ENCODE data around the gene DLST. TPM values are rescaled to one million over a fixed set of nuclear protein-coding genes. Genes with fewer than 3 reads are reported as not detected.
A peak's percentile ranks its signal among the peaks of the same experiment; 100 is the strongest.

DLST gene
- polyA plus RNA-seq, 1 donor (not counting 4 experiments of a cell fraction or from before 2014, with no cell fraction given): 114 TPM

GRCh38 chr14:74922752-74923401, 41.2 kb downstream of the DLST start, which contains the start of gene RPS6KL1:
TSS of gene RPS6KL1 (minus strand) at chr14:74923260. CDS start at chr14:74921541, 1,719 bp downstream.
- no peak for TF ChIP-seq EZH2 (IDR thresholded peaks at IDR 0.05; ENCODE audit: low read length)
- TF ChIP-seq, protein P1, sequence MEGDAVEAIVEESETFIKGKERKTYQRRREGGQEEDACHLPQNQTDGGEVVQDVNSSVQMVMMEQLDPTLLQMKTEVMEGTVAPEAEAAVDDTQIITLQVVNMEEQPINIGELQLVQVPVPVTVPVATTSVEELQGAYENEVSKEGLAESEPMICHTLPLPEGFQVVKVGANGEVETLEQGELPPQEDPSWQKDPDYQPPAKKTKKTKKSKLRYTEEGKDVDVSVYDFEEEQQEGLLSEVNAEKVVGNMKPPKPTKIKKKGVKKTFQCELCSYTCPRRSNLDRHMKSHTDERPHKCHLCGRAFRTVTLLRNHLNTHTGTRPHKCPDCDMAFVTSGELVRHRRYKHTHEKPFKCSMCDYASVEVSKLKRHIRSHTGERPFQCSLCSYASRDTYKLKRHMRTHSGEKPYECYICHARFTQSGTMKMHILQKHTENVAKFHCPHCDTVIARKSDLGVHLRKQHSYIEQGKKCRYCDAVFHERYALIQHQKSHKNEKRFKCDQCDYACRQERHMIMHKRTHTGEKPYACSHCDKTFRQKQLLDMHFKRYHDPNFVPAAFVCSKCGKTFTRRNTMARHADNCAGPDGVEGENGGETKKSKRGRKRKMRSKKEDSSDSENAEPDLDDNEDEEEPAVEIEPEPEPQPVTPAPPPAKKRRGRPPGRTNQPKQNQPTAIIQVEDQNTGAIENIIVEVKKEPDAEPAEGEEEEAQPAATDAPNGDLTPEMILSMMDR (optimal IDR thresholded peaks at IDR 0.05 in 1 of 3, IDR thresholded peaks at IDR 0.05 in 1 of 3, conservative IDR thresholded peaks at IDR 0.05 in 1 of 3; ENCODE audit: extremely low read depth in 1 of 3, insufficient read depth in 2 of 3, low read length in 3 of 3): no peak
- dilution Hi-C loops (cut with MboI; ENCODE audit: extremely low pct_ligation_motif_present, low sequenced_read_pairs): no loop called here
- Histone ChIP-seq H2AFZ (ENCODE audit: control insufficient read depth, low read length) (peak within 1 kb of the TSS; percentile 71), H3K9me1 (ENCODE audit: control insufficient read depth, extremely low read depth, insufficient read depth, low read length) (no peaks in the 10 kb centered on the region), H3K9me3 (ENCODE audit: control insufficient read depth, low read depth, low read length) (no peaks in the 10 kb centered on the region), H3K79me2 (ENCODE audit: control insufficient read depth, insufficient read depth, low read length) (no peaks in the 10 kb centered on the region), H3K4me2 (ENCODE audit: control insufficient read depth, extremely low read depth, insufficient read depth, low read depth, low read length) (peak within 1 kb of the TSS; percentile 74), H3K36me3 (ENCODE audit: control insufficient read depth in 2 of 2, extremely low read depth in 1 of 2, insufficient read depth in 2 of 2, low read length in 2 of 2) (no peaks in the 10 kb centered on the region), H4K20me1 (ENCODE audit: control insufficient read depth, extremely low read depth, insufficient read depth, low read length) (no peaks in the 10 kb centered on the region), H3K4me1 (ENCODE audit: control insufficient read depth, extremely low read depth, insufficient read depth, low read length) (peaks cover under 1% of the 10 kb centered on the region), H3K27ac (ENCODE audit: control insufficient read depth, insufficient read depth, low read length) (no peak within 1 kb of the TSS), H3K27me3 (ENCODE audit: control insufficient read depth, extremely low read depth, insufficient read depth, low read length) (no peaks in the 10 kb centered on the region), H3K4me3 (ENCODE audit: control insufficient read depth in 2 of 3, extremely low read depth in 1 of 3, insufficient read depth in 2 of 3, low read depth in 1 of 3, low read length in 3 of 3) (peak within 1 kb of the TSS; percentile 51 to 69 (median 68)), H3K9ac (ENCODE audit: control insufficient read depth, extremely low read depth, insufficient read depth, low read length) (peak within 1 kb of the TSS; percentile 72)
- FAIRE-seq (no peak), DNase-seq (ENCODE audit: low read depth, low spot score) (no peak)

GRCh38 chr14:74924061-74924460, 42.3 kb downstream of the DLST start:
- Histone ChIP-seq H3K36me3 (ENCODE audit: control insufficient read depth in 2 of 2, extremely low read depth in 1 of 2, insufficient read depth in 2 of 2, low read length in 2 of 2) (no peaks in the 10 kb centered on the region), H3K4me3 (ENCODE audit: control insufficient read depth in 2 of 3, extremely low read depth in 1 of 3, insufficient read depth in 2 of 3, low read depth in 1 of 3, low read length in 3 of 3) (no peak overlapping the region)

More at GRCh38 chr14:74924061-74924460, 42.3 kb downstream of the DLST start:
- H3K4me1 ChIP-seq (ENCODE audit: control insufficient read depth, extremely low read depth, insufficient read depth, low read length): peaks cover 2% of the 10 kb centered on the region
- no peaks in the 10 kb centered on the region for H4K20me1 ChIP-seq (ENCODE audit: control insufficient read depth, extremely low read depth, insufficient read depth, low read length)
- dilution Hi-C loops (cut with MboI; ENCODE audit: extremely low pct_ligation_motif_present, low sequenced_read_pairs): no loop called here
- H3K9me3 ChIP-seq (ENCODE audit: control insufficient read depth, low read depth, low read length): no peaks in the 10 kb centered on the region
- H3K4me2 ChIP-seq (ENCODE audit: control insufficient read depth, extremely low read depth, insufficient read depth, low read depth, low read length): no peak overlapping the region
- H3K27ac ChIP-seq (ENCODE audit: control insufficient read depth, insufficient read depth, low read length): no peak overlapping the region
- H3K27me3 ChIP-seq (ENCODE audit: control insufficient read depth, extremely low read depth, insufficient read depth, low read length): no peaks in the 10 kb centered on the region
- TF ChIP-seq, protein P1 (optimal IDR thresholded peaks at IDR 0.05 in 1 of 3, IDR thresholded peaks at IDR 0.05 in 1 of 3, conservative IDR thresholded peaks at IDR 0.05 in 1 of 3; ENCODE audit: extremely low read depth in 1 of 3, insufficient read depth in 2 of 3, low read length in 3 of 3): no peak
- no peak for TF ChIP-seq EZH2 (IDR thresholded peaks at IDR 0.05; ENCODE audit: low read length)
- DNase-seq (ENCODE audit: low read depth, low spot score) (no peak), FAIRE-seq (no peak)
- H3K79me2 ChIP-seq (ENCODE audit: control insufficient read depth, insufficient read depth, low read length): no peaks in the 10 kb centered on the region
- no peaks in the 10 kb centered on the region for H3K9me1 ChIP-seq (ENCODE audit: control insufficient read depth, extremely low read depth, insufficient read depth, low read length)
- no peak overlapping the region for H2AFZ ChIP-seq (ENCODE audit: control insufficient read depth, low read length)
- H3K9ac ChIP-seq (ENCODE audit: control insufficient read depth, extremely low read depth, insufficient read depth, low read length): no peak overlapping the region
